ENCODE results near the gene FAM107B.

- TF ChIP-seq, protein P1, sequence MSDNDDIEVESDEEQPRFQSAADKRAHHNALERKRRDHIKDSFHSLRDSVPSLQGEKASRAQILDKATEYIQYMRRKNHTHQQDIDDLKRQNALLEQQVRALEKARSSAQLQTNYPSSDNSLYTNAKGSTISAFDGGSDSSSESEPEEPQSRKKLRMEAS (IDR thresholded peaks at IDR 0.05): no peak
- TF ChIP-seq TEAD4 (IDR thresholded peaks at IDR 0.05) (no peak), FOXM1 (IDR thresholded peaks at IDR 0.05; ENCODE audit: borderline replicate concordance, low read depth) (no peak), TAF1 (IDR thresholded peaks at IDR 0.05; ENCODE audit: low read depth) (no peak), EP300 (IDR thresholded peaks at IDR 0.05; ENCODE audit: borderline replicate concordance) (no peak), RAD21 (IDR thresholded peaks at IDR 0.05; ENCODE audit: low read depth) (no peak), YY1 (IDR thresholded peaks at IDR 0.05; ENCODE audit: low read depth) (no peak), CEBPB (IDR thresholded peaks at IDR 0.05) (no peak), ZBTB7A (IDR thresholded peaks at IDR 0.05; ENCODE audit: low read depth) (no peak), TCF12 (IDR thresholded peaks at IDR 0.05; ENCODE audit: low read depth) (no peak)
- TF ChIP-seq, protein P2, sequence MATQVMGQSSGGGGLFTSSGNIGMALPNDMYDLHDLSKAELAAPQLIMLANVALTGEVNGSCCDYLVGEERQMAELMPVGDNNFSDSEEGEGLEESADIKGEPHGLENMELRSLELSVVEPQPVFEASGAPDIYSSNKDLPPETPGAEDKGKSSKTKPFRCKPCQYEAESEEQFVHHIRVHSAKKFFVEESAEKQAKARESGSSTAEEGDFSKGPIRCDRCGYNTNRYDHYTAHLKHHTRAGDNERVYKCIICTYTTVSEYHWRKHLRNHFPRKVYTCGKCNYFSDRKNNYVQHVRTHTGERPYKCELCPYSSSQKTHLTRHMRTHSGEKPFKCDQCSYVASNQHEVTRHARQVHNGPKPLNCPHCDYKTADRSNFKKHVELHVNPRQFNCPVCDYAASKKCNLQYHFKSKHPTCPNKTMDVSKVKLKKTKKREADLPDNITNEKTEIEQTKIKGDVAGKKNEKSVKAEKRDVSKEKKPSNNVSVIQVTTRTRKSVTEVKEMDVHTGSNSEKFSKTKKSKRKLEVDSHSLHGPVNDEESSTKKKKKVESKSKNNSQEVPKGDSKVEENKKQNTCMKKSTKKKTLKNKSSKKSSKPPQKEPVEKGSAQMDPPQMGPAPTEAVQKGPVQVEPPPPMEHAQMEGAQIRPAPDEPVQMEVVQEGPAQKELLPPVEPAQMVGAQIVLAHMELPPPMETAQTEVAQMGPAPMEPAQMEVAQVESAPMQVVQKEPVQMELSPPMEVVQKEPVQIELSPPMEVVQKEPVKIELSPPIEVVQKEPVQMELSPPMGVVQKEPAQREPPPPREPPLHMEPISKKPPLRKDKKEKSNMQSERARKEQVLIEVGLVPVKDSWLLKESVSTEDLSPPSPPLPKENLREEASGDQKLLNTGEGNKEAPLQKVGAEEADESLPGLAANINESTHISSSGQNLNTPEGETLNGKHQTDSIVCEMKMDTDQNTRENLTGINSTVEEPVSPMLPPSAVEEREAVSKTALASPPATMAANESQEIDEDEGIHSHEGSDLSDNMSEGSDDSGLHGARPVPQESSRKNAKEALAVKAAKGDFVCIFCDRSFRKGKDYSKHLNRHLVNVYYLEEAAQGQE (IDR thresholded peaks at IDR 0.05; ENCODE audit: low read depth): no peak
These were observed 45.5 kb upstream of the FAM107B start for GRCh38 chr10:14820010-14820774.
